Measurements from ENCODE around the gene THSD8. TPM values are rescaled to one million over a fixed set of nuclear protein-coding genes. Genes with fewer than 3 reads are reported as not detected.
"Not testable (repeated sequence)": the region's sequence is repeated elsewhere in the genome, so short reads cannot be mapped to it uniquely, and the experiment has no call there.

Gene THSD8
- total and polyA plus RNA-seq, 2 donors (not counting 1 experiment from before 2014, with no cell fraction given) = not detected

DNA sequence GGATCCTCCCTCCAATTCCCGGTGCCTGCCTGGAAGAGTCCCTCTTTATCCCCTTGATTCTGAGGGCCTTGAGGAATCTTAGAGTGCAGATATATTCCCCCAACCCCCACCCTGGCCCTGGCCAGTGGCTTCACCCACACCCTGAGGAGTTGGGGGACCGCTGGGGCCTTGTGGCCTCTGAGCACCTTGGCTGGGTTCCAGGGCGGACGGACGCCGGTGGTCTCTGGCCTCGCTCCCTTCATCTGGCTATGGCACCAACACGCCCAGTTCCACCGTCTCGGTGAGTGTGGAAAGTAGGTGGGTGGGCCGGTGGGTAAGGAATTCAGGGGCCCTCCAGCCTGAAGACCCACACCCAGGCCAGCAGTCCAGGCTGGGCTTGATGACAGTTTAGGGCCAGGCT, 41.5 kb downstream of the THSD8 start:
- Histone ChIP-seq H2AFZ (ENCODE audit: insufficient read depth, low read depth, low read length, poor library complexity, severe bottlenecking) (no peak overlapping the region), H3K9ac (ENCODE audit: low read length) (no peak overlapping the region), H3K4me3 (ENCODE audit: control extremely low read depth in 1 of 5, extremely low read depth in 1 of 5, insufficient read depth in 1 of 5, low read depth in 2 of 5, low read length in 4 of 5) (no peak overlapping the region), H3K4me2 (replicated peaks; ENCODE audit: low read depth, low read length, poor library complexity, severe bottlenecking) (no peak overlapping the region), H4K20me1 (ENCODE audit: control insufficient read depth, insufficient read depth, low read length, poor library complexity, severe bottlenecking) (no peaks in the 10 kb centered on the region), H3K27ac (ENCODE audit: low read length in 2 of 2) (no peak overlapping the region), H3K36me3 (replicated peaks in 1 of 2; ENCODE audit: control extremely low read depth in 1 of 2, control insufficient read depth in 1 of 2, extremely low read depth in 1 of 2, insufficient read depth in 2 of 2, low read length in 1 of 2) (no peaks in the 10 kb centered on the region), H3K79me2 (ENCODE audit: control insufficient read depth, insufficient read depth, low read length) (no peaks in the 10 kb centered on the region), H3K27me3 (replicated peaks in 1 of 4; ENCODE audit: control extremely low read depth in 1 of 4, control insufficient read depth in 3 of 4, insufficient read depth in 4 of 4, low read length in 3 of 4) (peaks cover 4 to 85% (median 34%) of the 10 kb centered on the region in 4 experiments), H3K4me1 (ENCODE audit: control insufficient read depth in 2 of 2, insufficient read depth in 2 of 2, low read length in 2 of 2) (peaks cover 34 to 36% of the 10 kb centered on the region in 2 donors), H3K9me3 (ENCODE audit: control extremely low read depth in 1 of 3, control insufficient read depth in 2 of 3, insufficient read depth in 1 of 3, low read length in 2 of 3) (peaks cover 0 to 20% (median 0%) of the 10 kb centered on the region in 3 donors)
- Mint-ChIP-seq H3K9me3 (ENCODE audit: insufficient read depth) (no peaks in the 10 kb centered on the region), H3K4me1 (peaks cover 32% of the 10 kb centered on the region), H3K27ac (no peak overlapping the region), H3K27me3 (peaks cover 59% of the 10 kb centered on the region), H3K4me3 (no peak overlapping the region)
- ChIA-PET POLR2A (no interaction called here), CTCF (interaction anchor here (9.9 kb wide), 1 partner anchor 82 kb away, joined by 353 read pairs; the partner anchor contains the start of gene BEST2)
- intact Hi-C loops (cut with micrococcal nuclease) = no loop called here
- WGBS (ENCODE audit: insufficient coverage) = 95% methylated on average over 11 of the region's 11 CpGs
- no peak for DNase-seq
- ATAC-seq (ENCODE audit: low read depth) = no peak
- TF ChIP-seq CTCF (IDR thresholded peaks at IDR 0.05) (no peak), EZH2 (IDR thresholded peaks at IDR 0.05; ENCODE audit: borderline replicate concordance, insufficient read depth, low read depth, low read length, poor library complexity, severe bottlenecking) (no peak)

- H3K4me1 ChIP-seq (ENCODE audit: control insufficient read depth in 2 of 2, insufficient read depth in 2 of 2, low read length in 2 of 2) = peaks cover 26 to 28% of the 10 kb centered on the region in 2 donors
- Mint-ChIP-seq H3K27ac (no peak overlapping the region), H3K27me3 (peaks cover 59% of the 10 kb centered on the region), H3K4me1 (peaks cover 28% of the 10 kb centered on the region), H3K9me3 (ENCODE audit: insufficient read depth) (no peaks in the 10 kb centered on the region), H3K4me3 (no peak overlapping the region)
- no peak overlapping the region for H3K4me3 ChIP-seq (ENCODE audit: control extremely low read depth in 1 of 5, extremely low read depth in 1 of 5, insufficient read depth in 1 of 5, low read depth in 2 of 5, low read length in 4 of 5)
- H3K4me2 ChIP-seq (replicated peaks; ENCODE audit: low read depth, low read length, poor library complexity, severe bottlenecking) = no peak overlapping the region
- ChIA-PET CTCF (interaction anchor here (9.9 kb wide), 1 partner anchor 82 kb away, joined by 353 read pairs; the partner anchor contains the start of gene BEST2), POLR2A (no interaction called here)
- intact Hi-C loops (cut with micrococcal nuclease) = no loop called here
- H4K20me1 ChIP-seq (ENCODE audit: control insufficient read depth, insufficient read depth, low read length, poor library complexity, severe bottlenecking) = no peaks in the 10 kb centered on the region
- H3K27me3 ChIP-seq (replicated peaks in 1 of 4; ENCODE audit: control extremely low read depth in 1 of 4, control insufficient read depth in 3 of 4, insufficient read depth in 4 of 4, low read length in 3 of 4) = peaks cover 3 to 77% (median 33%) of the 10 kb centered on the region in 4 experiments
- no peaks in the 10 kb centered on the region for H3K79me2 ChIP-seq (ENCODE audit: control insufficient read depth, insufficient read depth, low read length)
- H3K36me3 ChIP-seq (replicated peaks in 1 of 2; ENCODE audit: control extremely low read depth in 1 of 2, control insufficient read depth in 1 of 2, extremely low read depth in 1 of 2, insufficient read depth in 2 of 2, low read length in 1 of 2) = no peaks in the 10 kb centered on the region
- H3K9ac ChIP-seq (ENCODE audit: low read length) = no peak overlapping the region
- H2AFZ ChIP-seq (ENCODE audit: insufficient read depth, low read depth, low read length, poor library complexity, severe bottlenecking) = no peak overlapping the region
- DNase-seq (no peak), ATAC-seq (ENCODE audit: low read depth) (no peak)
- TF ChIP-seq CTCF (IDR thresholded peaks at IDR 0.05) (no peak), EZH2 (IDR thresholded peaks at IDR 0.05; ENCODE audit: borderline replicate concordance, insufficient read depth, low read depth, low read length, poor library complexity, severe bottlenecking) (no peak)
- no peak overlapping the region for H3K27ac ChIP-seq (ENCODE audit: low read length in 2 of 2)
- peaks cover 0 to 20% (median 0%) of the 10 kb centered on the region in 3 donors for H3K9me3 ChIP-seq (ENCODE audit: control extremely low read depth in 1 of 3, control insufficient read depth in 2 of 3, insufficient read depth in 1 of 3, low read length in 2 of 3)
- WGBS (ENCODE audit: insufficient coverage) = 79% methylated on average over 3 of the region's 3 CpGs
Measured at GRCh38 chr19:12843999-12844732, 42.3 kb downstream of the THSD8 start.

- ATAC-seq (ENCODE audit: low read depth); H3K4me3 Mint-ChIP-seq; H3K4me2 ChIP-seq (replicated peaks; ENCODE audit: low read depth, low read length, poor library complexity, severe bottlenecking); H3K9ac ChIP-seq (ENCODE audit: low read length); H3K9me3 Mint-ChIP-seq (ENCODE audit: insufficient read depth); H3K4me3 ChIP-seq (ENCODE audit: control extremely low read depth in 1 of 5, extremely low read depth in 1 of 5, insufficient read depth in 1 of 5, low read depth in 2 of 5, low read length in 4 of 5); DNase-seq; H3K27ac Mint-ChIP-seq; H4K20me1 ChIP-seq (ENCODE audit: control insufficient read depth, insufficient read depth, low read length, poor library complexity, severe bottlenecking); H3K79me2 ChIP-seq (ENCODE audit: control insufficient read depth, insufficient read depth, low read length); H3K9me3 ChIP-seq (ENCODE audit: control extremely low read depth in 1 of 3, control insufficient read depth in 2 of 3, insufficient read depth in 1 of 3, low read length in 2 of 3); H2AFZ ChIP-seq (ENCODE audit: insufficient read depth, low read depth, low read length, poor library complexity, severe bottlenecking); H3K36me3 ChIP-seq (replicated peaks in 1 of 2; ENCODE audit: control extremely low read depth in 1 of 2, control insufficient read depth in 1 of 2, extremely low read depth in 1 of 2, insufficient read depth in 2 of 2, low read length in 1 of 2); H3K4me1 Mint-ChIP-seq; H3K27ac ChIP-seq (ENCODE audit: low read length in 2 of 2): not testable (repeated sequence)
- Histone ChIP-seq H3K27me3 (replicated peaks in 1 of 4; ENCODE audit: control extremely low read depth in 1 of 4, control insufficient read depth in 3 of 4, insufficient read depth in 4 of 4, low read length in 3 of 4) (peaks cover 0 to 53% (median 17%) of the 10 kb centered on the region in 4 experiments), H3K4me1 (ENCODE audit: control insufficient read depth in 2 of 2, insufficient read depth in 2 of 2, low read length in 2 of 2) (peaks cover 10 to 13% of the 10 kb centered on the region in 2 donors)
- CTCF ChIA-PET = interaction anchor here (0.7 to 9.9 kb wide), 33 partner anchors 9 to 283 kb away, joined by 3 to 353 read pairs (median 5); partner anchors contain the start of genes BEST2, DNASE2, FARSA and HOOK2
- POLR2A ChIA-PET = interaction anchor here (0.6 to 1.1 kb wide), 4 partner anchors 27 to 84 kb away, joined by 3 to 8 read pairs (median 4); no protein-coding TSS in a partner anchor
- intact Hi-C loops (cut with micrococcal nuclease) = loop anchor here (1.0 to 2.0 kb wide), 5 partner anchors 50 to 282 kb away; no protein-coding TSS in a partner anchor
- H3K27me3 Mint-ChIP-seq = peaks cover 36% of the 10 kb centered on the region
- 49% methylated on average over 2 of the region's 7 CpGs for WGBS (ENCODE audit: insufficient coverage)
Measured at GRCh38 chr19:12846613-12847012, 44.7 kb downstream of the THSD8 start.
